K562 treated with DMSO at 1 percent for 12 hours (cell line): ENCODE measurements around the gene SLC6A13. TPM values are rescaled to one million over a fixed set of nuclear protein-coding genes. Genes with fewer than 3 reads are reported as not detected.

Experiments used
- total RNA-seq: library from RNA; unstranded; fragments of 300-600 nt; gene quantifications from 2 replicates; pipeline ENCODE4 v1.2.3, GENCODE V29; 2022; ENCODE audit not compliant: insufficient read depth

SLC6A13 gene
- total RNA-seq = 1.0 TPM in 1 of 2 replicates, not detected in the other

GRCh38 chr12:262817-263216 is at the start of gene SLC6A13:
SLC6A13 (minus strand) TSS chr12:262836; CDS start chr12:260052, 2,784 bp downstream.

GRCh38 chr12:214003-214741 is 48.5 kb downstream of the SLC6A13 start, which contains the start of gene SLC6A12:
SLC6A12 (minus strand) TSS chr12:214157; CDS start chr12:209986, 4,171 bp downstream.

Other genes starting within 250 kb of the SLC6A13 start
- gene IQSEC3, start 196.1 kb downstream of the SLC6A13 start, total RNA-seq = 0.14 and 0.27 TPM in 2 replicates
- gene SLC6A12, start 48.7 kb downstream of the SLC6A13 start, total RNA-seq = not detected in 2 replicates
- gene KDM5A, start 126.5 kb upstream of the SLC6A13 start, total RNA-seq = 9.8 and 24.5 TPM in 2 replicates
- 9.2 and 19.7 TPM in 2 replicates for gene CCDC77, start 138.8 kb upstream of the SLC6A13 start, total RNA-seq
- not detected in 2 replicates for gene B4GALNT3, start 197.1 kb upstream of the SLC6A13 start, total RNA-seq